Measurements from ENCODE around the gene SEC61A1. TPM values are rescaled to one million over a fixed set of nuclear protein-coding genes. Genes with fewer than 3 reads are reported as not detected.
A peak's percentile ranks its signal among the peaks of the same experiment; 100 is the strongest.

SEC61A1 gene
- total and polyA plus RNA-seq, 2 experiments from 2014 or later = 362 to 510 TPM

GRCh38 chr3:128107834-128108233 is 55.6 kb downstream of the SEC61A1 start:
- H3K4me3 ChIP-seq = no peak overlapping the region
- no peak for DNase-seq
- H3K79me2 ChIP-seq (ENCODE audit: insufficient read depth) = peaks cover 33% of the 10 kb centered on the region
- H3K9ac ChIP-seq = no peak overlapping the region
- H3K9me3 ChIP-seq (ENCODE audit: low read depth) = no peaks in the 10 kb centered on the region
- no peaks in the 10 kb centered on the region for H3K27me3 ChIP-seq (replicated peaks; ENCODE audit: insufficient read depth)
- in situ Hi-C loops (cut with MboI) = no loop called here
- no peak overlapping the region for H3K4me2 ChIP-seq (ENCODE audit: unreplicated experiment)
- H3F3A ChIP-seq (ENCODE audit: insufficient read depth) = peaks cover 13% of the 10 kb centered on the region
- no peaks in the 10 kb centered on the region for H4K20me1 ChIP-seq (ENCODE audit: insufficient read depth)
- H3K9me2 ChIP-seq (ENCODE audit: insufficient read depth) = no peaks in the 10 kb centered on the region
- no peak overlapping the region for H2AFZ ChIP-seq
- no peak overlapping the region for H3K27ac ChIP-seq
- peaks cover 21% of the 10 kb centered on the region for H3K36me3 ChIP-seq (ENCODE audit: low read depth)
- peaks cover 12% of the 10 kb centered on the region for H3K4me1 ChIP-seq (ENCODE audit: insufficient read depth)
- WGBS, 2 experiments (ENCODE audit: low coverage in 1 of 2, low lambda C conversion rate in 2 of 2, missing lambda C conversion rate in 2 of 2) = 95 to 96% methylated on average over 8 of the region's 8 CpGs
- TF ChIP-seq EZH2 (IDR thresholded peaks at IDR 0.05; ENCODE audit: insufficient read depth, poor library complexity, severe bottlenecking) (no peak), EZH2phosphoT487 (IDR thresholded peaks at IDR 0.05; ENCODE audit: insufficient read depth, low read depth) (no peak)

- H3K4me2 ChIP-seq (ENCODE audit: unreplicated experiment) = no peak overlapping the region
- in situ Hi-C loops (cut with MboI) = no loop called here
- 97% methylated on average over 5 of the region's 5 CpGs for WGBS, 2 experiments (ENCODE audit: low coverage in 1 of 2, low lambda C conversion rate in 2 of 2, missing lambda C conversion rate in 2 of 2)
- peaks cover 17% of the 10 kb centered on the region for H3F3A ChIP-seq (ENCODE audit: insufficient read depth)
- TF ChIP-seq EZH2 (IDR thresholded peaks at IDR 0.05; ENCODE audit: insufficient read depth, poor library complexity, severe bottlenecking) (no peak), EZH2phosphoT487 (IDR thresholded peaks at IDR 0.05; ENCODE audit: insufficient read depth, low read depth) (no peak)
- no peak overlapping the region for H3K27ac ChIP-seq
- H3K4me3 ChIP-seq = no peak overlapping the region
- H3K79me2 ChIP-seq (ENCODE audit: insufficient read depth) = peaks cover 59% of the 10 kb centered on the region
- no peaks in the 10 kb centered on the region for H4K20me1 ChIP-seq (ENCODE audit: insufficient read depth)
- H3K9me3 ChIP-seq (ENCODE audit: low read depth) = no peaks in the 10 kb centered on the region
- DNase-seq = no peak
- no peaks in the 10 kb centered on the region for H3K27me3 ChIP-seq (replicated peaks; ENCODE audit: insufficient read depth)
- no peaks in the 10 kb centered on the region for H3K9me2 ChIP-seq (ENCODE audit: insufficient read depth)
- no peak overlapping the region for H3K9ac ChIP-seq
- H3K4me1 ChIP-seq (ENCODE audit: insufficient read depth) = peaks cover 13% of the 10 kb centered on the region
- no peak overlapping the region for H2AFZ ChIP-seq
- H3K36me3 ChIP-seq (ENCODE audit: low read depth) = peaks cover 27% of the 10 kb centered on the region
Observed at GRCh38 chr3:128111147-128111546, 58.9 kb downstream of the SEC61A1 start.

- peak; percentile 94 for DNase-seq
- Histone ChIP-seq H3K4me1 (ENCODE audit: insufficient read depth) (peaks cover 13% of the 10 kb centered on the region), H3K9me2 (ENCODE audit: insufficient read depth) (no peaks in the 10 kb centered on the region), H3K36me3 (ENCODE audit: low read depth) (peaks cover 19% of the 10 kb centered on the region), H3K79me2 (ENCODE audit: insufficient read depth) (peaks cover 59% of the 10 kb centered on the region), H3K4me2 (ENCODE audit: unreplicated experiment) (peak overlapping the region; percentile 28), H2AFZ (no peak overlapping the region), H3K4me3 (no peak overlapping the region), H3F3A (ENCODE audit: insufficient read depth) (peaks cover 17% of the 10 kb centered on the region), H3K9ac (no peak overlapping the region), H3K9me3 (ENCODE audit: low read depth) (no peaks in the 10 kb centered on the region), H4K20me1 (ENCODE audit: insufficient read depth) (no peaks in the 10 kb centered on the region), H3K27me3 (replicated peaks; ENCODE audit: insufficient read depth) (no peaks in the 10 kb centered on the region), H3K27ac (peak overlapping the region; percentile 56)
- 67 to 69% methylated on average over 7 of the region's 7 CpGs for WGBS, 2 experiments (ENCODE audit: low coverage in 1 of 2, low lambda C conversion rate in 2 of 2, missing lambda C conversion rate in 2 of 2)
- in situ Hi-C loops (cut with MboI) = no loop called here
- TF ChIP-seq EZH2phosphoT487 (IDR thresholded peaks at IDR 0.05; ENCODE audit: insufficient read depth, low read depth) (no peak), EZH2 (IDR thresholded peaks at IDR 0.05; ENCODE audit: insufficient read depth, poor library complexity, severe bottlenecking) (no peak)
Observed at GRCh38 chr3:128112357-128112968, 60.2 kb downstream of the SEC61A1 start.

- 91 to 92% methylated on average over 9 of the region's 9 CpGs for WGBS, 2 experiments (ENCODE audit: low coverage in 1 of 2, low lambda C conversion rate in 2 of 2, missing lambda C conversion rate in 2 of 2)
- no peak for DNase-seq
- in situ Hi-C loops (cut with MboI) = no loop called here
- Histone ChIP-seq H3K9me3 (ENCODE audit: low read depth) (no peaks in the 10 kb centered on the region), H4K20me1 (ENCODE audit: insufficient read depth) (no peaks in the 10 kb centered on the region), H2AFZ (no peak overlapping the region), H3F3A (ENCODE audit: insufficient read depth) (peaks cover 21% of the 10 kb centered on the region), H3K36me3 (ENCODE audit: low read depth) (peaks cover 14% of the 10 kb centered on the region; the same call in 1 of the 2 replicates), H3K9me2 (ENCODE audit: insufficient read depth) (no peaks in the 10 kb centered on the region), H3K79me2 (ENCODE audit: insufficient read depth) (peaks cover 44% of the 10 kb centered on the region), H3K27me3 (replicated peaks; ENCODE audit: insufficient read depth) (no peaks in the 10 kb centered on the region), H3K4me2 (ENCODE audit: unreplicated experiment) (no peak overlapping the region), H3K4me1 (ENCODE audit: insufficient read depth) (peaks cover 22% of the 10 kb centered on the region), H3K4me3 (no peak overlapping the region), H3K9ac (no peak overlapping the region), H3K27ac (no peak overlapping the region)
- TF ChIP-seq EZH2 (IDR thresholded peaks at IDR 0.05; ENCODE audit: insufficient read depth, poor library complexity, severe bottlenecking) (no peak), EZH2phosphoT487 (IDR thresholded peaks at IDR 0.05; ENCODE audit: insufficient read depth, low read depth) (no peak)
Observed at GRCh38 chr3:128113817-128114794, 61.9 kb downstream of the SEC61A1 start.

Small RNAs within 50 kb of the gene (small RNA-seq; reads per million reads assigned to genes)
- gene RNU2-37P (ENCODE audit: low read depth, low replicate concordance) = 7.7 reads per million, percentile 83 among the genes with 10 or more reads in this experiment

Other genes with a start within 250 kb of the SEC61A1 start
- 58.7 and 59.2 TPM in 2 replicates for gene MGLL, start 229.9 kb upstream of the SEC61A1 start, total RNA-seq (2014; rRNA removed; shearing (Covaris generic))
- 184 and 194 TPM in 2 replicates for gene MGLL, start 229.9 kb upstream of the SEC61A1 start, polyA plus RNA-seq (2016; fragmentation: Nextera tagmentation; extraction: Ambion mirVana)
- not detected in 2 replicates for gene KBTBD12, start 137.2 kb upstream of the SEC61A1 start, total RNA-seq (2014; rRNA removed; shearing (Covaris generic))
- gene KBTBD12, start 137.2 kb upstream of the SEC61A1 start, polyA plus RNA-seq (2016; fragmentation: Nextera tagmentation; extraction: Ambion mirVana) = not detected in 2 replicates
- 45.0 and 62.0 TPM in 2 replicates for gene RUVBL1, start 71.4 kb downstream of the SEC61A1 start, total RNA-seq (2014; rRNA removed; shearing (Covaris generic))
- gene RUVBL1, start 71.4 kb downstream of the SEC61A1 start, polyA plus RNA-seq (2016; fragmentation: Nextera tagmentation; extraction: Ambion mirVana) = 54.4 and 59.1 TPM in 2 replicates
- 3.7 and 4.9 TPM in 2 replicates for gene EEFSEC, start 101.0 kb downstream of the SEC61A1 start, total RNA-seq (2014; rRNA removed; shearing (Covaris generic))
- 16.8 and 18.7 TPM in 2 replicates for gene EEFSEC, start 101.0 kb downstream of the SEC61A1 start, polyA plus RNA-seq (2016; fragmentation: Nextera tagmentation; extraction: Ambion mirVana)

Measured in GM23248 (cell line).